Measurements from ENCODE around the gene ORC6.
"Not testable (repeated sequence)": the region's sequence is repeated elsewhere in the genome, so short reads cannot be mapped to it uniquely, and the experiment has no call there.

The ORC6 gene, protein sequence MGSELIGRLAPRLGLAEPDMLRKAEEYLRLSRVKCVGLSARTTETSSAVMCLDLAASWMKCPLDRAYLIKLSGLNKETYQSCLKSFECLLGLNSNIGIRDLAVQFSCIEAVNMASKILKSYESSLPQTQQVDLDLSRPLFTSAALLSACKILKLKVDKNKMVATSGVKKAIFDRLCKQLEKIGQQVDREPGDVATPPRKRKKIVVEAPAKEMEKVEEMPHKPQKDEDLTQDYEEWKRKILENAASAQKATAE

DNA sequence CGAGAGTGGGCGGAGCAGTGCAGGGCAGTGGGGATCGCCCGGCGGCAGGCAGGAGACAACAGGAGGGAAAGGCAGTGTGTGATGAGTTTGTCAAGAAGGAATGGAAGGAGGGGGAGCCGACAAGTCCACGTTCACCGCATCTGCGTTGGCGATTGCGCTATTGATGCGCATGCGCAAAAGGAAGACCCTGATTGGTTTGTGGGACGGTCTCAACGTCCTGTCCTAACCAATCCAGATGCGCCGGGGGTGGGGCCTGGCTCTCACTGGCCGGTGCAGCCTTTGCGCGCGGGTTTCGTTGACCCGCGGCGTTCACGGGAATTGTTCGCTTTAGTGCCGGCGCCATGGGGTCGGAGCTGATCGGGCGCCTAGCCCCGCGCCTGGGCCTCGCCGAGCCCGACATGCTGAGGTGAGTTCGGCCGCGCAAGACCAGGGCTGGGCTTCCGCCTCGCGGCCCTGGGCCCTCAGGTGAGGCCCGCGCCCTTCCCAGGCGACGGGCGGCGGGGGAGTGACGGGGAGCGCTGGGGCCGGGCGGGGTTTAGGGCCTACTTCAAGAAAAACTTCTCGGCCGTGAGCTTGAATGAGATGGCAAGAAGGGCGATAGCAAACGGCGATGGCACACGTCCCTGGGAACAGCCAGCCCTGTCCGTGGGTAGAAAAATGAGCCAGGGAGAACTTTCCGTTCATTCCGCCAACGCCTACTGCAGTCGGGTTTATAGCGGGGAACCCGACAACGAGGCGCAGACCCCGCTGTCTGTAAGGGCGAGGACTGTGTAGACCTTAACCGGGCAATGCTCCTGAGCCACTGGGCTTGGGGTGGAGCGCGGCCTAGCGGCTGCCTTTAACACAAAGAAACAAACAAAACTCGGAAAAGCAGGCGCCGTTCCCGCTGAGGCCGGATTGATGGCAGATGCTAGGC is at the start of gene ORC6:
ORC6 (plus strand) TSS at position 295 of the 916 bp plus-strand sequence; CDS start at position 342, 47 bp downstream.
- peak; percentile 85 for FAIRE-seq

GRCh38 chr16:46648656-46649055 is 40.8 kb upstream of the ORC6 start:
- FAIRE-seq = no peak

- no peak for FAIRE-seq
Measured at GRCh38 chr16:46649588-46650253, 39.7 kb upstream of the ORC6 start.

DNA sequence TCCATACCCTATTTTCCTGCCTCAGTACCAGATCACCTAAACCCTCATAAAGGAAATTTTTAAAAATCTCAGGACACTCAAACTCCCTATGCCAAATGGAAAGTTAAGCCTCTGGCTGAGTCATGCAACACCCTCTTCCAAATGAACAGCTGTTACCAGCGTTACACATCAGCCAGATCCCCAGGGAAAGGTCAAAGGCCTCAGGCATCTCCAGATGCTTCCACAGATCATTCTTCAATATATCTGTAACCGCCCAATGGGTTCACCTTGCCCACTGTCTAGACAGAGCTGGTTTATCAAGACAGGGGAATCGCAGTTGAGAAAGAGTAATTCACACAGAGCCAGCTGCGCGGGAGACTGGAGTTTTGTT is 39.2 kb upstream of the ORC6 start:
- FAIRE-seq = no peak

GRCh38 chr16:46651305-46651704 is 38.2 kb upstream of the ORC6 start:
- no peak for FAIRE-seq

DNA sequence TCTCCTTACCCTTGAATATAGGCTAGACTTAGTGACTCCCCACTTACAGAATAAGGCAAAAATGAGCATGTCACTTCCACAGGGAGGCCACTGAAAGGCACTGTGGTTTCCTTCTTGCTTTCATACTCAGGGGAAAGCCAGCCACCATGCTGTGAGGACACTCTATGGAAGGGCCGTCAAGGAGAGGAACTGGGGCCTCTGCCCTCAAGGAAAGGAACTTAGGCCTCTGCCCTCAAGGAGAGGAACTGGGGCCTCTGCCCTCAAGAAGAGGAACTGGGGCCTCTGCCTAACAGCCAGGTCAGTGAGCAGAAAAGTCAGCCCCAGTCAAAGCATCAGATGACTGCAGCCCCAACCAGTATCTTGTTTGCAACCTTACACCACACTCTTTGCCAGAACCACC is 30.5 kb upstream of the ORC6 start:
- FAIRE-seq = no peak

- FAIRE-seq = no peak
Measured at GRCh38 chr16:46662123-46662522, 27.3 kb upstream of the ORC6 start.

- no peak for FAIRE-seq
Measured at GRCh38 chr16:46673320-46674013, 16.0 kb upstream of the ORC6 start.

- not testable (repeated sequence) for FAIRE-seq
Measured at GRCh38 chr16:46677943-46678342, 11.5 kb upstream of the ORC6 start.

DNA sequence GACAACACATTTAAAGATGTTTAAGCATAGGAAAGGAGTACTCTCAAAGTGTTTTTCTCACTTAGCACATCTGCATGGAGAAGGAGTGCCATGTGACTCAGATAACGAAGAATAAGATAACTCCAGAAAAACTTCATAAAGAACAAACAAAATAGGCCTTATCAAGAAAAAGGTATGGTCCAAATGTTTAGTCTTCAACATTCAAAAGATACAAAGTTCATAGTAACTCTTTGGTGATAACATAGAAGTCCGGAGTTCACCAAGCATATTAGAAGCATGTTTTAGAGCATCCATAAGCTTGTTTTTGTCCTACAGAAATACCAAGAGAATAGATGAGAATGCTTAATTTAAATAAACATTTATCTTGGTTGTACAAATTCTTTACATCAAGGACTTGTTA is 7.6 kb upstream of the ORC6 start:
- FAIRE-seq = not testable (repeated sequence)

GRCh38 chr16:46686815-46687473 is 2.5 kb upstream of the ORC6 start:
- FAIRE-seq = no peak

- FAIRE-seq = no peak
Measured at GRCh38 chr16:46687486-46687885, 2.0 kb upstream of the ORC6 start.

GRCh38 chr16:46688101-46688653 is 1.3 kb upstream of the ORC6 start:
- FAIRE-seq = no peak

DNA sequence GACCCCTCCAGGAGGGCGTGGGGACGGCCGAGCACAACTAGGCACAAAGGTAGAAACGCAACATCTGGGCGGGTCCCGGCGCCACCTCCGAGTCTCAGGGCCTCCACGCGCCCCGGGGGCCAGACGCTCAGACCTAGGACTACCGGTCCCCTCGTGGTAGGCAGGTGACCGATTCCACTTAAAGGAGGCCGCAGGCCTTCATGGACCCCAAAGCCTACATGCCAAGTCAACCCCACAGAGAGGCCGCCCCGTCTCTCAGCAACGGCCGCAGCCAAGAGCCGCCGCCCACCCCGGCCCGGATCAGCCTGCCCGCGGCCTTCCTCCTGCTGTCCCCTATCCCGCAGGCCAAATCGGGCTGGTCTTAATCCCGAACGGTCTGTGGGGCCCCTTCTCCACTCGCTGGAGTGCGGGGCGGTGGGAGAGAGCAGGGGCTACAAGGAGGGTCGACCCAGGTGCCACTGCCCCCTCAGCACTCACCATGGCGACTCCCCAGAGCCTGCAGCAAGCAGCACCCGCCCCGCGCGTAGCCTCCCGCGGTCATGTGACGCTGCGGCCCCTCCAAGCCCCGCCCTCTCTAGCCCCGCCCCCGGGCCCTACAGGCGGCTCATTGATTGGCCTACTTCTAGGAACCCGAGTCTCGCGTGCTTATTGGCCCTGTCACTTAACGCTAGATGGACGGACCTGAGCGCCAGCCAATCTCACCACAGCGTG is 650 bp upstream of the ORC6 start, which contains the start of gene VPS35:
VPS35 (minus strand) TSS at position 525 of the 711 bp plus-strand sequence; CDS start at position 480, 45 bp downstream.
- no peak for FAIRE-seq

- FAIRE-seq = no peak
Measured at GRCh38 chr16:46690281-46691178, 1.1 kb downstream of the ORC6 start.

DNA sequence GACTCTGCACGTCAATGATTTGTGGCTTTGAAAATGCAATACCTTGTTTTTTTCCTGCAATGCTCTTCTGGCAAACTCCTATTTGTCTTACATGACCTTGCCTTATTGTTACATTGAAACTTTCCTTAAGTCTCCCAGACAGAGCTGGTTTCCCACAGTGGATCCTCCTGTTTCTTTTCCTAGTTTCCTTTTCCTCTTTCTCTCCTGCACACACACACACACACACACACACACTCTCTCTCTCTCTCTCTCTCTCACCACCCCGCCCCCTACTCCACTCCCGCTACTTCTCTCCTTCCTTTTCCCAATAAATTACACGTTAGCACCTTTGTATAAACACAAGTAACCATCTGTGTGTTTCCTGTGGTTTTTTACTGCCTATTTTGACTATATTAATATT is 2.3 kb downstream of the ORC6 start:
- FAIRE-seq = no peak

DNA sequence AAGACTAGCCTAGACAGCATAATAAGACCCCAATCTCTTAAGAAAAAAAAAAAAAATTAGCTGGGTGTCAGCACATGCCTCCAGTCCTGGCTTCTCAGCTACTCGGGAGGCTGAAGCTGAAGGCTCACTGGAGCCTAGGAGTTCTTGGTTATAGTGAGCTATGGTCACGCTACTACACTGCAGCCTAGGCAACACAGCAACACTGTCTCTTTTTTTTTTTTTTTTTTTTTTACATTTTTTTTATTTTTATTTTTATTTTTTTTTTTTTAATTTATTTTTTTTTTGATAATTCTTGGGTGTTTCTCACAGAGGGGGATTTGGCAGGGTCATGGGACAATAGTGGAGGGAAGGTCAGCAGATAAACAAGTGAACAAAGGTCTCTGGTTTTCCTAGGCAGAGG is 4.1 kb downstream of the ORC6 start:
- FAIRE-seq = no peak

GRCh38 chr16:46695937-46696336 is 6.5 kb downstream of the ORC6 start:
- no peak for FAIRE-seq

DNA sequence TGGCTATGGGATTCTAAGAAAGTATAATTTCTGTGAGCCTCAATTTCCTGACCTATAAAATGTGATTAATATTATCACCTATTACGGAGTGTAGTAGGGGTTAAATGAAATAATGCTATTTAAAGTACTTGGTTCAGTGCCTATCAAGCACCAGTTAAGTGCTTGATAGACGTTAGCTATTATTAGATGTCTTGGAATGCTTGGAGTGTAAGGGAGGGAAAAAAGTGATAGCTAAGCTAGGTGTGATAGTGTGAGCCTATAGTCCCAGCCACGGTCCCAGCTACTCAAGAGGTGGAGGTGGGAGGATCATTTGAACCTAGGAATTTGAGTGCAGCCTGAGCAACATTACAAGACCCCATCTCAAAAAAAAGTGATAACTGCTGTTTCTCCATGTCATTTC is 7.5 kb downstream of the ORC6 start:
- FAIRE-seq = no peak

DNA sequence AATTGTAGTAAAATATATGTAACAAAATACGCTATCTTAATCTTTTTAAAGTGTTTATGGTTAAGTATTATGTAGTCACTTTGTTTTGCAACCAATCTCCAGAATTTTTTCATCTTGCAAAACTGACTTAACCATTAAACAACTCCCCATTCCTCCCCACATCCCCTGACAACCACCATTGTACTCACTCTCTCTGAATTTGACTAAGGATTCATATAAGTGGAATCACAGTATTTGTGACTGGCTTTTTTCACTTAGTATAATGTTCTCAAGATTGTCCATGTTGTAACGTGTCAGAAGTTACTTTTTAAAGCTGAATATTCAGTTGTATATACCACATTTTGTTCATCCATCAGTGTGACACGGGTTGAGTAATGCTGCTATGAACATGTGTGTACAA is 10.6 kb downstream of the ORC6 start:
- no peak for FAIRE-seq
